ENCODE data around the gene CASP5. TPM values are rescaled to one million over a fixed set of nuclear protein-coding genes. Genes with fewer than 3 reads are reported as not detected.
"Not testable (repeated sequence)": the region's sequence is repeated elsewhere in the genome, so short reads cannot be mapped to it uniquely, and the experiment has no call there.

The CASP5 gene
- polyA plus RNA-seq, 3 donors, result 2.3 to 6.4 (median 4.4) TPM

GRCh38 chr11:105045676-105046296 is 22.8 kb upstream of the CASP5 start:
- peaks cover 28% of the 10 kb centered on the region in 2 donors for H3K36me3 Mint-ChIP-seq
- H3K27ac Mint-ChIP-seq, result peak overlapping the region; percentile 96 to 100 (median 97)
- peak overlapping the region; percentile 85 for H3K4me2 ChIP-seq (replicated peaks; ENCODE audit: extremely low read depth, low read length, poor library complexity, severe bottlenecking)
- TF ChIP-seq CTCF (IDR thresholded peaks at IDR 0.05), result no peak
- no peaks in the 10 kb centered on the region for H3K9me3 ChIP-seq (replicated peaks in 1 of 2; ENCODE audit: control insufficient read depth in 1 of 2, insufficient read depth in 1 of 2, low read length in 2 of 2)
- H3K36me3 ChIP-seq (replicated peaks in 1 of 2; ENCODE audit: control insufficient read depth in 1 of 2, insufficient read depth in 2 of 2, low read length in 2 of 2), result peaks cover 16 to 19% of the 10 kb centered on the region in 2 donors
- H3K27me3 ChIP-seq (ENCODE audit: control insufficient read depth in 2 of 2, insufficient read depth in 2 of 2, low read length in 2 of 2), result no peaks in the 10 kb centered on the region
- peak overlapping the region in 2 of 3 experiments; percentile 94 to 97 for H3K4me3 ChIP-seq (replicated peaks in 1 of 3; ENCODE audit: low read depth in 2 of 3, low read length in 3 of 3)
- H3K4me1 ChIP-seq (ENCODE audit: control insufficient read depth in 1 of 2, insufficient read depth in 2 of 2, low read length in 2 of 2), result peaks cover 30 to 53% of the 10 kb centered on the region in 2 donors
- H4K20me1 ChIP-seq (ENCODE audit: insufficient read depth, low read length), result peaks cover 16% of the 10 kb centered on the region
- H3K4me3 Mint-ChIP-seq, result peak overlapping the region; percentile 48 to 75
- peaks cover 41% of the 10 kb centered on the region for H3K4me1 Mint-ChIP-seq
- peaks cover 50% of the 10 kb centered on the region for H3K79me2 ChIP-seq (ENCODE audit: insufficient read depth, low read length)
- peak overlapping the region; percentile 70 for H2AFZ ChIP-seq (ENCODE audit: insufficient read depth, low read depth, low read length, poor library complexity, severe bottlenecking)
- peak overlapping the region; percentile 71 for H3K9ac ChIP-seq (ENCODE audit: insufficient read depth, low read length, poor library complexity, severe bottlenecking)
- H3K9me3 Mint-ChIP-seq, result peaks cover 0 to 2% (median 0%) of the 10 kb centered on the region in 7 donors
- 76% methylated on average over 5 of the region's 5 CpGs for WGBS (ENCODE audit: insufficient coverage)
- intact Hi-C loops (cut with micrococcal nuclease), result loop anchor here in 1 of 2 donors (10.0 kb wide), 1 partner anchor 129 kb away; no protein-coding TSS in a partner anchor
- DNase-seq, result peak in 1 of 3 donors; percentile 50
- peak overlapping the region; percentile 58 to 92 for H3K27ac ChIP-seq (ENCODE audit: low read depth in 1 of 2, low read length in 2 of 2)
- H3K27me3 Mint-ChIP-seq (ENCODE audit: low read depth in 3 of 3), result no peaks in the 10 kb centered on the region

- Mint-ChIP-seq H3K4me1 (peaks cover 40% of the 10 kb centered on the region), H3K36me3 (peaks cover 36 to 37% of the 10 kb centered on the region in 2 donors), H3K27ac (peak within 1 kb of the TSS; percentile 96 to 100 (median 97)), H3K4me3 (peak within 1 kb of the TSS; percentile 95 to 99)
- intact Hi-C loops (cut with micrococcal nuclease), result loop anchor here in 1 of 2 donors (10.0 kb wide), 1 partner anchor 130 kb away; no protein-coding TSS in a partner anchor
- peaks cover 60% of the 10 kb centered on the region for H3K79me2 ChIP-seq (ENCODE audit: insufficient read depth, low read length)
- WGBS (ENCODE audit: insufficient coverage), result 0% methylated on average over 2 of the region's 5 CpGs
- peak within 1 kb of the TSS; percentile 49 to 97 (median 94) for H3K4me3 ChIP-seq (replicated peaks in 1 of 3; ENCODE audit: low read depth in 2 of 3, low read length in 3 of 3)
- peaks cover 35 to 61% of the 10 kb centered on the region in 2 donors for H3K4me1 ChIP-seq (ENCODE audit: control insufficient read depth in 1 of 2, insufficient read depth in 2 of 2, low read length in 2 of 2)
- peak; percentile 69 to 92 (median 71) for DNase-seq
- peak within 1 kb of the TSS; percentile 70 for H2AFZ ChIP-seq (ENCODE audit: insufficient read depth, low read depth, low read length, poor library complexity, severe bottlenecking)
- H3K9me3 ChIP-seq (replicated peaks in 1 of 2; ENCODE audit: control insufficient read depth in 1 of 2, insufficient read depth in 1 of 2, low read length in 2 of 2); H3K27me3 Mint-ChIP-seq (ENCODE audit: low read depth in 3 of 3); H3K9me3 Mint-ChIP-seq; H3K27me3 ChIP-seq (ENCODE audit: control insufficient read depth in 2 of 2, insufficient read depth in 2 of 2, low read length in 2 of 2): not testable (repeated sequence)
- H3K36me3 ChIP-seq (replicated peaks in 1 of 2; ENCODE audit: control insufficient read depth in 1 of 2, insufficient read depth in 2 of 2, low read length in 2 of 2), result peaks cover 24 to 28% of the 10 kb centered on the region in 2 donors
- H4K20me1 ChIP-seq (ENCODE audit: insufficient read depth, low read length), result peaks cover 20% of the 10 kb centered on the region
- H3K9ac ChIP-seq (ENCODE audit: insufficient read depth, low read length, poor library complexity, severe bottlenecking), result peak within 1 kb of the TSS; percentile 71
- H3K27ac ChIP-seq (ENCODE audit: low read depth in 1 of 2, low read length in 2 of 2), result peak within 1 kb of the TSS; percentile 60 to 92
- peak within 1 kb of the TSS; percentile 85 for H3K4me2 ChIP-seq (replicated peaks; ENCODE audit: extremely low read depth, low read length, poor library complexity, severe bottlenecking)
Observed at GRCh38 chr11:105044557-105045524, 21.9 kb upstream of the CASP5 start, which contains the start of gene CARD16. CARD16 (minus strand) TSS chr11:105045335; CDS start chr11:105045297, 38 bp downstream.

Measured in CD14-positive monocyte (primary cell).